Thoracic aorta (tissue), 2 donors: ENCODE data around the gene GPS1. TPM values are rescaled to one million over a fixed set of nuclear protein-coding genes. Genes with fewer than 3 reads are reported as not detected.

Experiments used
- ATAC-seq: fragments of 150-250 bp; one replicate; pipeline ENCODE4 v1.8.0; 2017; ENCODE audit warnings: low read depth; ENCODE audit not compliant: insufficient number of reproducible peaks, low FRiP score
- DNase-seq: peaks from one replicate; pipeline ENCODE4 v3.0.0-alpha.2; 2020; ENCODE audit warnings: low spot score
- H3K27ac ChIP-seq, 2 donors: fragments of 200-600 bp; sonication (generic); 1 replicate in 1 of 2; 2 replicates in 1 of 2; pipeline ENCODE4 v1.5.1; 2016; ENCODE audit warnings: mild to moderate bottlenecking in 2 of 2, moderate library complexity in 2 of 2
- H3K27me3 ChIP-seq: fragments of 200-600 bp; sonication (generic); replicated peaks from 2 replicates; pipeline ENCODE4 v1.6.0; 2016; ENCODE audit warnings: mild to moderate bottlenecking; ENCODE audit not compliant: insufficient read depth
- H3K36me3 ChIP-seq: fragments of 200-600 bp; sonication (generic); one replicate; pipeline ENCODE4 v1.5.1; 2016
- H3K4me1 ChIP-seq, 2 donors: fragments of 200-600 bp; sonication (generic); 1 replicate in 1 of 2; 2 replicates in 1 of 2; pipeline versions ENCODE4 v1.5.1 to v1.6.0; 2016; ENCODE audit warnings: low read depth in 2 of 2, mild to moderate bottlenecking in 1 of 2; ENCODE audit not compliant: control insufficient read depth in 1 of 2
- H3K4me3 ChIP-seq: fragments of 200-600 bp; sonication (generic); 2 replicates; pipeline ENCODE4 v1.5.1; 2016; ENCODE audit warnings: mild to moderate bottlenecking
- H3K9me3 ChIP-seq: fragments of 200-600 bp; sonication (generic); 2 replicates; pipeline ENCODE4 v1.5.1; 2016
- total RNA-seq, 2 donors: library from RNA; depleted of rRNA; stranded (reverse); fragments of >200 nt; gene quantifications; one replicate each; pipeline versions ENCODE4 v1.1.0 to v1.2.3, GENCODE V29; 2016
- TF ChIP-seq, protein P1 (sequence below): fragments of 200-600 bp; sonication (generic); IDR thresholded peaks from one replicate; pipeline ENCODE4 v1.5.1; 2019; ENCODE audit warnings: antibody characterized with exemption

The GPS1 gene
- total RNA-seq = 10 to 100 TPM; 43.2 to 91.9 TPM

DNA sequence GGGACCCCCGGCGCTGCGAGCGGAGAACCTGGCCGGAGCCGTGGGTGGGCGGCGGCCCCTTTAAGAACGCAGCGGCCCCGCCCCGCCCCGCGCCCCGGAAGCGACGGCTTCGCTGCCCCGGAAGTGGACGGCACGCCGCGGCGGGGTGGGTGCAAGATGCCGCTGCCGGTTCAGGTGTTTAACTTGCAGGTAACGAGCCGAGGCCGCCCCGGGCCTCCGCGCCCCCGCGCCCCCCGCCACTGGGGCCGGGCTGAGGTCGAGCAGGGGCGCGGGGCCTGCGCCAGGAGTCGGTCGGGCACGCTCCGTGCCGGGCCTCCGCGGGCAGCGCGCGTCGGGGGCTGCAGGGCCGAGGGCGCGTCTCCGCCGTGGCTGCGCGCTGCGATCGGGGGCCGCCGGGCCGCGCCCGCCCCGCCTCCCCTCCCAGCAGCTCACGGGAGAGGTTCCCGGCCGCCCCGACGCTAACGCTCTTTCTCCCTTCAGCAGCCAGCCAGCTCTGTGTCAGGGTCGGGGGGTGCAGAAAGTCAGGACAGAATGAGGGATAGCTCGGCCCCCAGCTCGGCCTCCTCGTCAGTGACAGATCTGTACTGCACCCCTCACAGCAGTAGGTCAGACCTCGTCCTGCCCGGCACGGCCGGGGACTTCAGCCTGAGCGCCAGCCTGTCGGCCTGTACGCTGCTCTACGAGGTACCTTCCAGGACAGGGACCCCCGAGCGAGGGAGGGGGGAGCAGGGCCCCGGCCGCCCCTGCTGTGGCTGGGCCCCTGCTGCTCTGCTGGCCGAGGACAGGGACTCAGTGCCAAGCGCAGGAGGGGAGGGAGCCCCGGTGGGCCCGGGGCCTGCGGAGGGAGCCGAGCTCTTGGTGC is at the start of gene GPS1, which contains the start of gene RFNG:
Gene GPS1, plus strand, starts transcription at position 123 of the 862 bp plus-strand sequence. Its CDS starts 34 bp downstream, at position 157.
Gene RFNG, minus strand, starts transcription at position 36 of the 862 bp plus-strand sequence. CDS start 45 bp downstream, outside the sequence.
- DNase-seq = no peak
- peaks cover 39% of the 10 kb centered on the region for H3K36me3 ChIP-seq

DNA sequence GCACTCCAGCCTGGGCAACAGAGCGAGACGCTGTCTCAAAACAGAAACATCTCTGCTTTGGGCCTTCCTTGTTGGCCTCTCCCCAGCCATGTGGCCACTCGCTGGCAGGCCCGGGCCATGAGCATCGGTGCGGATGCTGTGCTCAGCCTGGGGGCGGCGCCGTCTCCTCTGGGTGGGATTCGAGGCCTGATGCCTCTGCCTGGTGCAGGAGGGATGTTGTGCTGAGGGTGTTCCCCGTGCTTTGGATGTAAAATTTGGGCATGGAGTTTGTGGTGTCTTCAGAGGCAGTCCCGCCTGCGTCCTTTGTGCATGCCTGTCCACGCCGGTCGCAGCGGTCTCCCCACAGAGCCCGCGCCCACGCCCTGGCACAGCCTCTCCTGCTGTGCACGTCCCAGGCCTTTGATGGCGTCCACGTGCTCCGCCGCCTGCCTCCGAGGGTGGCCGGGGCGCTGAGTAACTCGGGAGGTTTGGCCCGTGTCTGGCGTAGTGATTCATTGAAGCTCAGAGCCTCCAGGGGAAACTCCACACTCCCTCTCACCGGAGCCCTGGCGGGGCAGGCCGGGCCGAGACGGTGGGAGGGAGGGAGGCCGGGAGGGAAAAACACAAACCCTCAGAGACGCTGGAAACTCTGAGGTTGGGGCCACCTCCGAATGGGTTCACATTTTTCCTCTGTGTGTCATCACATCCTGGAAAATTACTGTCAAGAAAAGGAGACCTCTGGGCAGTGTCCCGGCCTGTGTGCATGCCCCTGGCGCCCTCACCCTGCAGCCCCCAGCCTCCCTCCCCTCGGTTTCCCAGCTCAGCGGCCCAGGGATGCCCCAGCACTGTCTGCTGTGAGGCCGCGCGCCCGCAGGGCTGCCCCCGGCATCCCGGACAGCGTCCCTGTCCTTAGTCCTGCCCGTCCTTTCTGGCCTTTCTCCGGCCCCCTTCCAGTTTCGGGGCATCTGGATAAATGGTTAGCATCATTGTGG is 48.0 kb upstream of the GPS1 start:
- Histone ChIP-seq H3K36me3 (no peaks in the 10 kb centered on the region), H3K4me3 (peak overlapping the region; percentile 45), H3K9me3 (no peaks in the 10 kb centered on the region), H3K4me1 (peaks cover 31 to 60% of the 10 kb centered on the region in 2 donors), H3K27me3 (no peaks in the 10 kb centered on the region), H3K27ac (peak overlapping the region; percentile 82 to 85)
- DNase-seq (peak; percentile 79), ATAC-seq (peak; percentile 82)
- TF ChIP-seq, protein P1, sequence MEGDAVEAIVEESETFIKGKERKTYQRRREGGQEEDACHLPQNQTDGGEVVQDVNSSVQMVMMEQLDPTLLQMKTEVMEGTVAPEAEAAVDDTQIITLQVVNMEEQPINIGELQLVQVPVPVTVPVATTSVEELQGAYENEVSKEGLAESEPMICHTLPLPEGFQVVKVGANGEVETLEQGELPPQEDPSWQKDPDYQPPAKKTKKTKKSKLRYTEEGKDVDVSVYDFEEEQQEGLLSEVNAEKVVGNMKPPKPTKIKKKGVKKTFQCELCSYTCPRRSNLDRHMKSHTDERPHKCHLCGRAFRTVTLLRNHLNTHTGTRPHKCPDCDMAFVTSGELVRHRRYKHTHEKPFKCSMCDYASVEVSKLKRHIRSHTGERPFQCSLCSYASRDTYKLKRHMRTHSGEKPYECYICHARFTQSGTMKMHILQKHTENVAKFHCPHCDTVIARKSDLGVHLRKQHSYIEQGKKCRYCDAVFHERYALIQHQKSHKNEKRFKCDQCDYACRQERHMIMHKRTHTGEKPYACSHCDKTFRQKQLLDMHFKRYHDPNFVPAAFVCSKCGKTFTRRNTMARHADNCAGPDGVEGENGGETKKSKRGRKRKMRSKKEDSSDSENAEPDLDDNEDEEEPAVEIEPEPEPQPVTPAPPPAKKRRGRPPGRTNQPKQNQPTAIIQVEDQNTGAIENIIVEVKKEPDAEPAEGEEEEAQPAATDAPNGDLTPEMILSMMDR = no peak

More for the DNA sequence above, at the start of gene GPS1, which contains the start of gene RFNG:
- Histone ChIP-seq H3K9me3 (no peaks in the 10 kb centered on the region), H3K27me3 (no peaks in the 10 kb centered on the region), H3K4me1 (peaks cover 9 to 38% of the 10 kb centered on the region in 2 donors), H3K27ac (no peak within 1 kb of the TSS), H3K4me3 (peak within 1 kb of the TSS; percentile 82)
- TF ChIP-seq, protein P1 = no peak
- ATAC-seq = no peak

- TF ChIP-seq, protein P1 = no peak
- no peak for DNase-seq
- Histone ChIP-seq H3K36me3 (no peaks in the 10 kb centered on the region), H3K27me3 (no peaks in the 10 kb centered on the region), H3K4me3 (no peak overlapping the region), H3K27ac (peak overlapping the region; percentile 82 to 85), H3K4me1 (peaks cover 31 to 60% of the 10 kb centered on the region in 2 donors), H3K9me3 (no peaks in the 10 kb centered on the region)
- no peak for ATAC-seq
These were observed 46.9 kb upstream of the GPS1 start for GRCh38 chr17:82004517-82005455.

- DNase-seq (no peak), ATAC-seq (no peak)
- Histone ChIP-seq H3K36me3 (no peaks in the 10 kb centered on the region), H3K4me3 (no peak overlapping the region), H3K9me3 (no peaks in the 10 kb centered on the region), H3K27me3 (no peaks in the 10 kb centered on the region), H3K4me1 (peaks cover 31 to 60% of the 10 kb centered on the region in 2 donors), H3K27ac (no peak overlapping the region)
- TF ChIP-seq, protein P1 = no peak
These were observed 45.9 kb upstream of the GPS1 start for GRCh38 chr17:82005701-82006348.
